IMR-90 (cell line): Measurements from ENCODE around the gene RHOT1. TPM values are rescaled to one million over a fixed set of nuclear protein-coding genes. Genes with fewer than 3 reads are reported as not detected.

ENCODE experiments used
- ATAC-seq: fragments of 200-7000 bp; cut with Tn5 transposase; 2 replicates; pipeline ENCODE4 v1.9.1; 2020; ENCODE audit warnings: low read depth, mild to moderate bottlenecking, moderate library complexity
- BruUV-seq: library from RNA; stranded (reverse); fragments of 400-500 nt; replicated peaks from 2 replicates; lab custom pipeline; 2021; lab: Mats Ljungman, UMichigan
- CTCF ChIA-PET: fragments of 300-600 bp; formaldehyde crosslinking; extraction: SDS; loops from one replicate; lab custom pipeline; 2021; ENCODE audit warnings: antibody characterized with exemption; lab: Yijun Ruan, JAX
- POLR2A ChIA-PET: fragments of 300-600 bp; sonication (Branson Sonifier 250); formaldehyde crosslinking; loops from one replicate; lab custom pipeline; 2022; ENCODE audit warnings: antibody characterized with exemption; ENCODE audit not compliant: unreplicated experiment; lab: Charles Lee
- DNase-seq: peaks from one replicate; pipeline ENCODE4 v3.0.0; 2013
- H2AFZ ChIP-seq: replicated peaks from 2 replicates; pipeline ENCODE3; 2013; ENCODE audit warnings: low read length, mild to moderate bottlenecking; ENCODE audit not compliant: poor library complexity
- H2AK5ac ChIP-seq: 2 replicates; pipeline ENCODE4 v1.6.1; 2013; ENCODE audit warnings: low read depth, low read length, inconsistent platforms
- H2AK9ac ChIP-seq: replicated peaks from 2 replicates; pipeline ENCODE3; 2013; ENCODE audit warnings: mild to moderate bottlenecking, low read depth, low read length, moderate library complexity; ENCODE audit not compliant: poor library complexity
- H2BK120ac ChIP-seq: 2 replicates; pipeline ENCODE4 v1.6.1; 2013; ENCODE audit warnings: low read depth, low read length, inconsistent platforms
- H2BK15ac ChIP-seq: 3 replicates; pipeline ENCODE4 v1.6.1; 2013; ENCODE audit warnings: low read depth, low read length, inconsistent platforms
- H2BK20ac ChIP-seq: 2 replicates; pipeline ENCODE4 v1.6.1; 2013; ENCODE audit warnings: low read depth, mild to moderate bottlenecking, inconsistent platforms, low read length, moderate library complexity
- H2BK5ac ChIP-seq: 2 replicates; pipeline ENCODE4 v1.6.1; 2013; ENCODE audit warnings: mild to moderate bottlenecking, low read depth, low read length, inconsistent platforms; ENCODE audit not compliant: poor library complexity, severe bottlenecking
- H3K14ac ChIP-seq: replicated peaks from 2 replicates; pipeline ENCODE4 v1.6.1; 2013; ENCODE audit warnings: low read depth, low read length, inconsistent platforms
- H3K18ac ChIP-seq: 2 replicates; pipeline ENCODE4 v1.6.1; 2013; ENCODE audit warnings: low read depth, low read length, control low read depth
- H3K23ac ChIP-seq: 2 replicates; pipeline ENCODE4 v1.6.1; 2013; ENCODE audit warnings: low read depth, low read length, inconsistent platforms
- H3K27ac ChIP-seq: 2 replicates; pipeline ENCODE4 v1.5.1; 2013; ENCODE audit warnings: mild to moderate bottlenecking, control low read depth, low read length; ENCODE audit not compliant: insufficient read depth
- H3K27me3 ChIP-seq: 2 replicates; pipeline ENCODE4 v1.6.1; 2013; ENCODE audit warnings: low read length; ENCODE audit not compliant: control insufficient read depth, insufficient read depth
- H3K36me3 ChIP-seq: 2 replicates; pipeline ENCODE4 v1.6.1; 2013; ENCODE audit warnings: low read length, mixed read lengths; ENCODE audit not compliant: control insufficient read depth, insufficient read depth
- H3K4ac ChIP-seq: 2 replicates; pipeline ENCODE4 v1.6.1; 2013; ENCODE audit warnings: low read depth, low read length, inconsistent platforms
- H3K4me1 ChIP-seq: 2 replicates; pipeline ENCODE4 v1.6.1; 2013; ENCODE audit warnings: low read length, mixed read lengths; ENCODE audit not compliant: control insufficient read depth, insufficient read depth
- H3K4me2 ChIP-seq: 2 replicates; pipeline ENCODE4 v1.6.1; 2013; ENCODE audit warnings: low read depth, mild to moderate bottlenecking, control low read depth, low read length, moderate library complexity
- H3K4me3 ChIP-seq: 2 replicates; pipeline ENCODE4 v1.5.1; 2013; ENCODE audit warnings: low read depth, mild to moderate bottlenecking, control low read depth, low read length, moderate library complexity; ENCODE audit not compliant: insufficient read depth
- H3K56ac ChIP-seq: 2 replicates; pipeline ENCODE4 v1.6.1; 2013; ENCODE audit warnings: low read length, inconsistent platforms; ENCODE audit not compliant: insufficient read depth; ENCODE audit errors: extremely low read depth
- H3K79me1 ChIP-seq, 2 experiments: 2 replicates each; pipeline ENCODE4 v1.6.1; 2013; ENCODE audit warnings: low read length in 2 of 2, inconsistent platforms in 1 of 2, low read depth in 1 of 2
- H3K9ac ChIP-seq: 2 replicates; pipeline ENCODE4 v1.6.1; 2013; ENCODE audit warnings: low read depth, low read length, control low read depth
- H3K9me1 ChIP-seq: 2 replicates; pipeline ENCODE4 v1.6.1; 2013; ENCODE audit warnings: low read length, inconsistent platforms; ENCODE audit not compliant: insufficient read depth
- H3K9me3 ChIP-seq: 2 replicates; pipeline ENCODE4 v1.6.1; 2013; ENCODE audit warnings: low read length; ENCODE audit not compliant: control insufficient read depth, insufficient read depth
- H4K20me1 ChIP-seq: 2 replicates; pipeline ENCODE4 v1.6.1; 2013; ENCODE audit warnings: low read length, inconsistent platforms; ENCODE audit not compliant: insufficient read depth
- H4K5ac ChIP-seq: 2 replicates; pipeline ENCODE4 v1.6.1; 2013; ENCODE audit warnings: mild to moderate bottlenecking, low read depth, low read length, control low read depth
- H4K8ac ChIP-seq, 2 experiments: 2 replicates each; pipeline ENCODE4 v1.6.1; 2013; ENCODE audit warnings: low read depth in 2 of 2, low read length in 2 of 2, control low read depth in 1 of 2, inconsistent platforms in 1 of 2
- H4K91ac ChIP-seq: 2 replicates; pipeline ENCODE4 v1.6.1; 2013; ENCODE audit warnings: low read depth, low read length, inconsistent platforms; ENCODE audit not compliant: insufficient read depth
- BHLHE40 ChIP-seq: fragments of 150-350 bp; IDR thresholded peaks from 2 replicates; pipeline ENCODE4 v1.6.1; 2016; ENCODE audit warnings: mild to moderate bottlenecking, low read depth, low read length
- CEBPB ChIP-seq: IDR thresholded peaks from 2 replicates; pipeline ENCODE4 v1.6.1; 2012; ENCODE audit warnings: low read depth, low read length, improper control_type of control experiment
- CHD1 ChIP-seq: IDR thresholded peaks from 2 replicates; pipeline ENCODE4 v1.6.1; 2012; ENCODE audit warnings: low read depth, low read length, improper control_type of control experiment
- CTCF ChIP-seq: conservative IDR thresholded peaks from 2 replicates; pipeline ENCODE4 v1.5.1; 2012; ENCODE audit warnings: mild to moderate bottlenecking, low read depth, low read length, improper control_type of control experiment
- ELK1 ChIP-seq: fragments of 150-350 bp; IDR thresholded peaks from 2 replicates; pipeline ENCODE4 v1.6.1; 2016; ENCODE audit warnings: low read depth, mild to moderate bottlenecking, low read length, moderate library complexity, borderline replicate concordance
- FOS ChIP-seq: fragments of 150-350 bp; IDR thresholded peaks from 2 replicates; pipeline ENCODE4 v1.6.1; 2016; ENCODE audit warnings: low read depth, low read length
- MAFK ChIP-seq: IDR thresholded peaks from 2 replicates; pipeline ENCODE4 v1.6.1; 2012; ENCODE audit warnings: low read depth, low read length, improper control_type of control experiment
- MAZ ChIP-seq: IDR thresholded peaks from 2 replicates; pipeline ENCODE4 v1.6.1; 2012; ENCODE audit warnings: low read depth, mild to moderate bottlenecking, low read length, improper control_type of control experiment, moderate library complexity, borderline replicate concordance
- MXI1 ChIP-seq: IDR thresholded peaks from 2 replicates; pipeline ENCODE4 v1.6.1; 2012; ENCODE audit warnings: low read depth, mild to moderate bottlenecking, low read length, moderate library complexity, borderline replicate concordance
- NFE2L2 ChIP-seq: fragments of 150-350 bp; IDR thresholded peaks from 2 replicates; pipeline ENCODE4 v1.6.1; 2016; ENCODE audit warnings: low read depth, mild to moderate bottlenecking, low read length
- POLR2A ChIP-seq: IDR thresholded peaks from 2 replicates; pipeline ENCODE4 v1.6.1; 2012; ENCODE audit warnings: mild to moderate bottlenecking, low read depth, low read length
- RAD21 ChIP-seq: IDR thresholded peaks from 2 replicates; pipeline ENCODE4 v1.6.1; 2012; ENCODE audit warnings: low read length, improper control_type of control experiment
- RCOR1 ChIP-seq: IDR thresholded peaks from 2 replicates; pipeline ENCODE4 v1.6.1; 2012; ENCODE audit warnings: mild to moderate bottlenecking, low read length, improper control_type of control experiment; ENCODE audit not compliant: insufficient replicate concordance
- RFX5 ChIP-seq: IDR thresholded peaks from 2 replicates; pipeline ENCODE4 v1.8.0; 2012; ENCODE audit warnings: low read depth, mild to moderate bottlenecking, low read length, moderate library complexity
- SMC3 ChIP-seq: fragments of 150-350 bp; IDR thresholded peaks from 2 replicates; pipeline ENCODE4 v1.6.1; 2016; ENCODE audit warnings: low read depth, mild to moderate bottlenecking, antibody characterized with exemption, low read length, moderate library complexity
- WGBS, 2 experiments: methylation state at CpG; one replicate each; pipeline versions ENCODE4 v1.1.5 to v1.1.7; 2013; ENCODE audit warnings: missing lambda C conversion rate in 2 of 2; ENCODE audit not compliant: insufficient read length in 1 of 2; ENCODE audit errors: extremely low coverage in 2 of 2; 5-methylcytosine and 5-hydroxymethylcytosine counted together
- dilution Hi-C: fragments of 300-500 bp; cut with HindIII; formaldehyde crosslinking; loops from one replicate; pipeline ENCODE4 v1.14.3; 2018; ENCODE audit warnings: low sequenced_read_pairs; ENCODE audit not compliant: unreplicated experiment
- in situ Hi-C: fragments of 300-500 bp; cut with MboI; formaldehyde crosslinking; loops from 3 replicates; pipeline ENCODE4 v1.14.3; 2019; ENCODE audit warnings: low sequenced_read_pairs, inconsistent platforms, mixed read lengths
- intact Hi-C: fragments of 100-400 bp; cut with micrococcal nuclease; formaldehyde crosslinking; loops from 2 replicates; pipeline ENCODE4 v1.10.0; 2022
- polyA plus RNA-seq, 3 experiments: library from polyadenylated mRNA; depleted of rRNA; stranded (reverse); fragments of >200 nt; gene quantifications; 2 replicates each; pipeline ENCODE4 v1.2.3, GENCODE V29; 2012; ENCODE audit warnings: low replicate concordance in 1 of 3
- total RNA-seq: library from RNA; depleted of rRNA; stranded (reverse); fragments of >200 nt; gene quantifications from 2 replicates; pipeline ENCODE4 v1.2.3, GENCODE V29; 2012
- TF ChIP-seq, protein P1 (sequence below): fragments of 150-350 bp; IDR thresholded peaks from 2 replicates; pipeline ENCODE4 v1.6.1; 2017; ENCODE audit warnings: mild to moderate bottlenecking, antibody characterized with exemption, low read length, low read depth

Gene RHOT1
- total and polyA plus RNA-seq, 2 of the 4 experiments (the other 2 are of a cell fraction): 27.4 to 27.6 TPM

GRCh38 chr17:32174889-32175288 lies 32.6 kb downstream of the RHOT1 start:
- 86% methylated on average over 1 of the region's 3 CpGs; no CpG with 5 or more reads in 1 of the 2 experiments for WGBS, 2 experiments
- H3K23ac ChIP-seq: no peak overlapping the region
- H3K79me1 ChIP-seq: peaks cover 4 to 7% of the 10 kb centered on the region in 2 experiments; a peak in 3 of 4 replicates
- dilution Hi-C loops (no loop called here), in situ Hi-C loops (no loop called here), intact Hi-C loops (loop anchor here (2.0 kb wide), 1 partner anchor 14 kb away; no protein-coding TSS in a partner anchor)
- H2AK5ac ChIP-seq: no peak overlapping the region
- no peak overlapping the region for H4K5ac ChIP-seq
- no peak overlapping the region for H3K9ac ChIP-seq
- H3K4me1 ChIP-seq: no peaks in the 10 kb centered on the region
- no peak overlapping the region for H4K91ac ChIP-seq
- no peak overlapping the region for H3K4ac ChIP-seq
- H2AK9ac ChIP-seq: no peak overlapping the region
- no peak for TF ChIP-seq MAFK
- no peak for TF ChIP-seq POLR2A
- TF ChIP-seq SMC3: no peak
- TF ChIP-seq RAD21: no peak
- no peak for TF ChIP-seq BHLHE40
- no peak for TF ChIP-seq CHD1
- no peak for TF ChIP-seq RFX5
- no peak for TF ChIP-seq ELK1
- TF ChIP-seq CEBPB: no peak
- no peak for TF ChIP-seq MXI1
- no peak for TF ChIP-seq NFE2L2
- TF ChIP-seq RCOR1: no peak
- TF ChIP-seq, protein P1, sequence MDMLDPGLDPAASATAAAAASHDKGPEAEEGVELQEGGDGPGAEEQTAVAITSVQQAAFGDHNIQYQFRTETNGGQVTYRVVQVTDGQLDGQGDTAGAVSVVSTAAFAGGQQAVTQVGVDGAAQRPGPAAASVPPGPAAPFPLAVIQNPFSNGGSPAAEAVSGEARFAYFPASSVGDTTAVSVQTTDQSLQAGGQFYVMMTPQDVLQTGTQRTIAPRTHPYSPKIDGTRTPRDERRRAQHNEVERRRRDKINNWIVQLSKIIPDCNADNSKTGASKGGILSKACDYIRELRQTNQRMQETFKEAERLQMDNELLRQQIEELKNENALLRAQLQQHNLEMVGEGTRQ: no peak
- no peak for TF ChIP-seq CTCF
- TF ChIP-seq FOS: no peak
- no peak for TF ChIP-seq MAZ
- no peak overlapping the region for H3K4me2 ChIP-seq
- no peaks in the 10 kb centered on the region for H4K20me1 ChIP-seq
- no peak overlapping the region for H3K27ac ChIP-seq
- H2BK5ac ChIP-seq: no peak overlapping the region
- H3K9me3 ChIP-seq: no peaks in the 10 kb centered on the region; the same call in 1 of the 2 replicates
- no TSS peak for BruUV-seq
- H3K9me1 ChIP-seq: no peaks in the 10 kb centered on the region
- no peak for ATAC-seq
- peaks cover 16% of the 10 kb centered on the region for H3K36me3 ChIP-seq
- H3K14ac ChIP-seq: no peak overlapping the region
- no peaks in the 10 kb centered on the region for H3K27me3 ChIP-seq
- no peak overlapping the region for H2BK120ac ChIP-seq
- no peak overlapping the region for H3K18ac ChIP-seq
- H3K56ac ChIP-seq: no peak overlapping the region
- H2BK20ac ChIP-seq: no peak overlapping the region
- H2AFZ ChIP-seq: no peak overlapping the region
- H3K4me3 ChIP-seq: no peak overlapping the region
- CTCF ChIA-PET: interaction anchor here (1.2 kb wide), 1 partner anchor 12 kb away, joined by 3 read pairs; no protein-coding TSS in a partner anchor
- DNase-seq: no peak
- H4K8ac ChIP-seq: no peak overlapping the region
- no peak overlapping the region for H2BK15ac ChIP-seq
- POLR2A ChIA-PET: no interaction called here
